ENCODE measurements around the gene PTPRG.

- TF ChIP-seq, protein P1, sequence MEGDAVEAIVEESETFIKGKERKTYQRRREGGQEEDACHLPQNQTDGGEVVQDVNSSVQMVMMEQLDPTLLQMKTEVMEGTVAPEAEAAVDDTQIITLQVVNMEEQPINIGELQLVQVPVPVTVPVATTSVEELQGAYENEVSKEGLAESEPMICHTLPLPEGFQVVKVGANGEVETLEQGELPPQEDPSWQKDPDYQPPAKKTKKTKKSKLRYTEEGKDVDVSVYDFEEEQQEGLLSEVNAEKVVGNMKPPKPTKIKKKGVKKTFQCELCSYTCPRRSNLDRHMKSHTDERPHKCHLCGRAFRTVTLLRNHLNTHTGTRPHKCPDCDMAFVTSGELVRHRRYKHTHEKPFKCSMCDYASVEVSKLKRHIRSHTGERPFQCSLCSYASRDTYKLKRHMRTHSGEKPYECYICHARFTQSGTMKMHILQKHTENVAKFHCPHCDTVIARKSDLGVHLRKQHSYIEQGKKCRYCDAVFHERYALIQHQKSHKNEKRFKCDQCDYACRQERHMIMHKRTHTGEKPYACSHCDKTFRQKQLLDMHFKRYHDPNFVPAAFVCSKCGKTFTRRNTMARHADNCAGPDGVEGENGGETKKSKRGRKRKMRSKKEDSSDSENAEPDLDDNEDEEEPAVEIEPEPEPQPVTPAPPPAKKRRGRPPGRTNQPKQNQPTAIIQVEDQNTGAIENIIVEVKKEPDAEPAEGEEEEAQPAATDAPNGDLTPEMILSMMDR (IDR thresholded peaks at IDR 0.05), result no peak
- no peak for TF ChIP-seq POLR2A (IDR thresholded peaks at IDR 0.05)
Measured at GRCh38 chr3:61568127-61568526, 6.8 kb downstream of the PTPRG start.

Data from adrenal gland (tissue), 5 donors.